HepG2 (cell line): Measurements from ENCODE around the gene KRTAP1-4. TPM values are rescaled to one million over a fixed set of nuclear protein-coding genes. Genes with fewer than 3 reads are reported as not detected.

Source experiments
- ATAC-seq: fragments of 200-7000 bp; cut with Tn5 transposase; 3 replicates; pipeline ENCODE4 v1.9.1; 2020; ENCODE audit warnings: mild to moderate bottlenecking, moderate library complexity
- BruUV-seq: library from RNA; stranded (reverse); fragments of 400-500 nt; replicated peaks from 2 replicates; lab custom pipeline; 2021; lab: Mats Ljungman, UMichigan
- CTCF ChIA-PET: fragments of 300-600 bp; formaldehyde crosslinking; extraction: SDS; loops from one replicate; lab custom pipeline; 2021; ENCODE audit warnings: low total read pairs, inconsistent platforms, low intra/inter-chr PET ratio; lab: Yijun Ruan, JAX
- POLR2A ChIA-PET: fragments of 350-600 bp; sonication (Branson Sonifier 250); formaldehyde crosslinking; loops from one replicate; lab custom pipeline; 2020; ENCODE audit warnings: antibody characterized with exemption, inconsistent platforms; lab: Yijun Ruan, JAX
- DNase-seq: peaks from one replicate; pipeline ENCODE4 v3.0.0-alpha.2; 2015; ENCODE audit warnings: low spot score
- FAIRE-seq: peaks from 3 replicates; lab custom pipeline; 2011; peaks lifted over from hg19 to GRCh38; lab: Jason Lieb, UNC
- H2AFZ ChIP-seq: one replicate; pipeline ENCODE4 v1.6.1; 2011; ENCODE audit warnings: low read length, inconsistent platforms
- H3K27ac ChIP-seq: fragments of 300-600 bp; 3 replicates; pipeline ENCODE4 v1.8.0; 2011; ENCODE audit warnings: mixed run types, mild to moderate bottlenecking, mixed read lengths, low read length, inconsistent platforms; ENCODE audit not compliant: insufficient read depth; ENCODE audit errors: extremely low read length
- H3K27me3 ChIP-seq, 2 experiments: fragments of 200-600 bp in 1 of 2; 2 replicates in 1 of 2; 3 replicates in 1 of 2; pipeline versions ENCODE4 v1.6.0 to v1.8.0; 2011; ENCODE audit warnings: low read length in 2 of 2, mild to moderate bottlenecking in 2 of 2, moderate library complexity in 2 of 2, inconsistent platforms in 1 of 2; ENCODE audit not compliant: insufficient read depth in 2 of 2, control insufficient read depth in 1 of 2
- H3K36me3 ChIP-seq, 2 experiments: fragments of 200-600 bp in 1 of 2; replicated peaks in 1 of 2; 2 replicates in 1 of 2; 3 replicates in 1 of 2; pipeline versions ENCODE4 v1.5.1 to v1.8.0; 2011; ENCODE audit warnings: low read length in 2 of 2, inconsistent platforms in 1 of 2; ENCODE audit not compliant: insufficient read depth in 2 of 2, control insufficient read depth in 1 of 2
- H3K4me1 ChIP-seq: 2 replicates; pipeline ENCODE4 v1.5.1; 2012; ENCODE audit warnings: low read length, inconsistent platforms; ENCODE audit not compliant: insufficient read depth
- H3K4me2 ChIP-seq: 2 replicates; pipeline ENCODE4 v1.6.0; 2011; ENCODE audit warnings: low read depth, low read length, inconsistent platforms
- H3K4me3 ChIP-seq, 3 experiments: fragments of 200-600 bp in 1 of 3; sonication (generic), shearing (Covaris generic) in 1 of 3; replicated peaks in 1 of 3; 2 replicates each; pipeline ENCODE4 v1.5.1; 2011 to 2016; ENCODE audit warnings: low read length in 3 of 3, inconsistent platforms in 2 of 3, low read depth in 2 of 3, mild to moderate bottlenecking in 2 of 3, control low read depth in 1 of 3, mixed read lengths in 1 of 3; ENCODE audit not compliant: insufficient read depth in 1 of 3
- H3K79me2 ChIP-seq: one replicate; pipeline ENCODE4 v1.6.1; 2011; ENCODE audit warnings: low read length, inconsistent platforms; ENCODE audit not compliant: insufficient read depth
- H3K9ac ChIP-seq: 2 replicates; pipeline ENCODE4 v1.6.0; 2011; ENCODE audit warnings: mild to moderate bottlenecking, low read depth, low read length, inconsistent platforms; ENCODE audit not compliant: insufficient read depth
- H3K9me3 ChIP-seq: 2 replicates; pipeline ENCODE4 v1.5.1; 2012; ENCODE audit warnings: mild to moderate bottlenecking, low read length
- H4K20me1 ChIP-seq: 2 replicates; pipeline ENCODE4 v1.6.0; 2011; ENCODE audit warnings: inconsistent platforms, mild to moderate bottlenecking, low read length, moderate library complexity; ENCODE audit not compliant: insufficient read depth
- EZH2 ChIP-seq: conservative IDR thresholded peaks from 2 replicates; pipeline ENCODE4 v1.6.1; 2012; ENCODE audit warnings: mild to moderate bottlenecking, low read depth, low read length, moderate library complexity
- HNRNPL ChIP-seq: fragments of 200-400 bp; formaldehyde crosslinking; IDR thresholded peaks from 2 replicates; pipeline ENCODE4 v1.6.1; 2017; ENCODE audit warnings: mild to moderate bottlenecking, low read depth, low read length
- KDM4B ChIP-seq: sonication (generic); formaldehyde crosslinking; IDR thresholded peaks from 2 replicates; pipeline ENCODE4 v1.4.0; 2020; ENCODE audit warnings: missing genetic modification reagents
- MAF1 ChIP-seq: sonication (generic); formaldehyde crosslinking; IDR thresholded peaks from 2 replicates; pipeline ENCODE4 v1.5.0; 2020; ENCODE audit warnings: missing genetic modification reagents, borderline replicate concordance
- PAF1 ChIP-seq: IDR thresholded peaks from 2 replicates; pipeline ENCODE4 v1.6.1; 2016; ENCODE audit warnings: missing genetic modification reagents, missing compliant biosample characterization
- PRPF4 ChIP-seq: fragments of 200-400 bp; formaldehyde crosslinking; IDR thresholded peaks from 2 replicates; pipeline ENCODE4 v1.6.1; 2016; ENCODE audit warnings: low read length, low read depth; ENCODE audit not compliant: poor library complexity, severe bottlenecking
- RNF2 ChIP-seq: fragments of 450-650 bp; conservative IDR thresholded peaks from 2 replicates; pipeline ENCODE4 v1.6.1; 2016; ENCODE audit warnings: low read depth
- SRY ChIP-seq: sonication (generic); formaldehyde crosslinking; IDR thresholded peaks from 2 replicates; pipeline ENCODE4 v1.8.0; 2022; ENCODE audit warnings: mild to moderate bottlenecking, missing genetic modification reagents
- STAT6 ChIP-seq: sonication (generic); formaldehyde crosslinking; IDR thresholded peaks from 2 replicates; pipeline ENCODE4 v1.4.0; 2020; ENCODE audit warnings: missing genetic modification reagents, mild to moderate bottlenecking, borderline replicate concordance
- ZFP91 ChIP-seq: sonication (generic); formaldehyde crosslinking; IDR thresholded peaks from 2 replicates; pipeline ENCODE4 v1.9.0; 2022; ENCODE audit warnings: missing genetic modification reagents, mild to moderate bottlenecking, borderline replicate concordance
- ZNF746 ChIP-seq: sonication (generic); formaldehyde crosslinking; IDR thresholded peaks from 2 replicates; pipeline ENCODE4 v1.8.0; 2022; ENCODE audit warnings: mild to moderate bottlenecking, missing genetic modification reagents
- ZSCAN25 ChIP-seq: sonication (generic); formaldehyde crosslinking; IDR thresholded peaks from 2 replicates; pipeline ENCODE4 v1.8.0; 2022; ENCODE audit warnings: mild to moderate bottlenecking, missing genetic modification reagents
- WGBS: methylation state at CpG from one replicate; pipeline ENCODE4 v1.1.6; 2017; ENCODE audit warnings: low lambda C conversion rate; 5-methylcytosine and 5-hydroxymethylcytosine counted together
- in situ Hi-C: cut with HindIII; loops from 2 replicates; pipeline ENCODE4 v1.10.0; 2017; ENCODE audit warnings: low pct_unique_long_range_greater_than_20kb; ENCODE audit not compliant: extremely low pct_ligation_motif_present
- intact Hi-C: fragments of 100-400 bp; cut with micrococcal nuclease; formaldehyde crosslinking; loops from one replicate; pipeline ENCODE4 v1.10.0; 2022; ENCODE audit not compliant: unreplicated experiment
- polyA plus RNA-seq, 8 experiments: library from polyadenylated mRNA; depleted of rRNA in 3 of 8; stranded (reverse) in 7 of 8; unstranded in 1 of 8; fragments of >200 nt; fragmentation: Illumina TruSeq in 4 of 8; extraction: Trizol in 4 of 8; gene quantifications; 2 replicates each; pipeline versions ENCODE4 v1.2.1 to v1.2.3, GENCODE V29; 2011 to 2016; ENCODE audit warnings: low read depth in 4 of 8, missing spikeins in 1 of 8, mixed read lengths in 1 of 8; ENCODE audit not compliant: insufficient read depth in 1 of 8
- total RNA-seq, 5 experiments: library from RNA; depleted of rRNA; stranded (reverse); fragments of >200 nt; fragmentation: Illumina TruSeq; extraction: Trizol; gene quantifications; 2 replicates each; pipeline ENCODE4 v1.2.3, GENCODE V29; 2016; ENCODE audit warnings: low read depth in 1 of 5

KRTAP1-4 gene
- total and polyA plus RNA-seq, 2 of the 13 experiments (the other 11 are each of a cell fraction or from before 2014, with no cell fraction given), result not detected

- Histone ChIP-seq H3K4me3 (no peak overlapping the region), H3K9ac (no peak overlapping the region), H3K9me3 (no peaks in the 10 kb centered on the region), H3K36me3 (no peaks in the 10 kb centered on the region), H3K27ac (no peak overlapping the region), H4K20me1 (no peaks in the 10 kb centered on the region), H3K4me2 (no peak overlapping the region), H3K27me3 (no peaks in the 10 kb centered on the region), H3K79me2 (no peaks in the 10 kb centered on the region), H3K4me1 (peaks cover 18% of the 10 kb centered on the region), H2AFZ (no peak overlapping the region)
- ATAC-seq (no peak), FAIRE-seq (no peak), DNase-seq (no peak)
- TF ChIP-seq HNRNPL (no peak), PRPF4 (no peak), SRY (CRISPR knock-in tag) (no peak), KDM4B (CRISPR knock-in tag) (no peak), STAT6 (CRISPR knock-in tag) (no peak), ZSCAN25 (CRISPR knock-in tag) (no peak), EZH2 (no peak), MAF1 (no peak), PAF1 (no peak), ZNF746 (CRISPR knock-in tag) (no peak), ZFP91 (CRISPR knock-in tag) (no peak), RNF2 (no peak)
- CTCF ChIA-PET, result no interaction called here
- BruUV-seq, result no TSS peak
- intact Hi-C loops, result no loop called here
- WGBS, result 87% methylated on average over 2 of the region's 2 CpGs
- in situ Hi-C loops, result no loop called here
- POLR2A ChIA-PET, result no interaction called here
Observed at GRCh38 chr17:40997361-40997760, 32.6 kb downstream of the KRTAP1-4 start.
